ENCODE measurements around the gene SLC6A18. TPM values are rescaled to one million over a fixed set of nuclear protein-coding genes. Genes with fewer than 3 reads are reported as not detected.

The SLC6A18 gene
- total RNA-seq, 1 donor from 2014 or later, result not detected

- Histone ChIP-seq H3K36me3 (ENCODE audit: control insufficient read depth in 3 of 3, insufficient read depth in 3 of 3, low read length in 3 of 3) (no peaks in the 10 kb centered on the region), H3K9ac (ENCODE audit: low read depth in 1 of 3, low read length in 3 of 3) (no peak overlapping the region), H3K4me3 (ENCODE audit: low read length in 3 of 3) (no peak overlapping the region), H3K27ac (ENCODE audit: low read depth, low read length) (no peak overlapping the region), H3K27me3 (ENCODE audit: control insufficient read depth in 3 of 3, insufficient read depth in 3 of 3, low read length in 3 of 3) (peaks cover 16 to 46% (median 40%) of the 10 kb centered on the region in 3 donors), H3K4me1 (ENCODE audit: control insufficient read depth in 3 of 3, insufficient read depth in 3 of 3, low read length in 3 of 3) (no peaks in the 10 kb centered on the region), H3K9me3 (ENCODE audit: control insufficient read depth in 3 of 3, low read length in 3 of 3) (no peaks in the 10 kb centered on the region)
These were observed 38.6 kb upstream of the SLC6A18 start for GRCh38 chr5:1186351-1187233.

- Histone ChIP-seq H3K4me1 (ENCODE audit: control insufficient read depth in 3 of 3, insufficient read depth in 3 of 3, low read length in 3 of 3) (no peaks in the 10 kb centered on the region), H3K9me3 (ENCODE audit: control insufficient read depth in 3 of 3, low read length in 3 of 3) (no peaks in the 10 kb centered on the region), H3K27me3 (ENCODE audit: control insufficient read depth in 3 of 3, insufficient read depth in 3 of 3, low read length in 3 of 3) (peaks cover 20 to 46% (median 42%) of the 10 kb centered on the region in 3 donors), H3K36me3 (ENCODE audit: control insufficient read depth in 3 of 3, insufficient read depth in 3 of 3, low read length in 3 of 3) (no peaks in the 10 kb centered on the region), H3K9ac (ENCODE audit: low read depth in 1 of 3, low read length in 3 of 3) (no peak overlapping the region), H3K27ac (ENCODE audit: low read depth, low read length) (no peak overlapping the region), H3K4me3 (ENCODE audit: low read length in 3 of 3) (no peak overlapping the region)
These were observed 37.8 kb upstream of the SLC6A18 start for GRCh38 chr5:1187234-1187949.

GRCh38 chr5:1187950-1188334 is 37.2 kb upstream of the SLC6A18 start:
- Histone ChIP-seq H3K4me3 (ENCODE audit: low read length in 3 of 3) (no peak overlapping the region), H3K36me3 (ENCODE audit: control insufficient read depth in 3 of 3, insufficient read depth in 3 of 3, low read length in 3 of 3) (no peaks in the 10 kb centered on the region), H3K27me3 (ENCODE audit: control insufficient read depth in 3 of 3, insufficient read depth in 3 of 3, low read length in 3 of 3) (peaks cover 20 to 42% (median 42%) of the 10 kb centered on the region in 3 donors), H3K9me3 (ENCODE audit: control insufficient read depth in 3 of 3, low read length in 3 of 3) (no peaks in the 10 kb centered on the region), H3K4me1 (ENCODE audit: control insufficient read depth in 3 of 3, insufficient read depth in 3 of 3, low read length in 3 of 3) (no peaks in the 10 kb centered on the region), H3K9ac (ENCODE audit: low read depth in 1 of 3, low read length in 3 of 3) (no peak overlapping the region), H3K27ac (ENCODE audit: low read depth, low read length) (no peak overlapping the region)

- Histone ChIP-seq H3K9ac (ENCODE audit: low read depth in 1 of 3, low read length in 3 of 3) (no peak overlapping the region), H3K27ac (ENCODE audit: low read depth, low read length) (no peak overlapping the region), H3K36me3 (ENCODE audit: control insufficient read depth in 3 of 3, insufficient read depth in 3 of 3, low read length in 3 of 3) (no peaks in the 10 kb centered on the region), H3K27me3 (ENCODE audit: control insufficient read depth in 3 of 3, insufficient read depth in 3 of 3, low read length in 3 of 3) (peaks cover 20 to 44% (median 42%) of the 10 kb centered on the region in 3 donors), H3K4me1 (ENCODE audit: control insufficient read depth in 3 of 3, insufficient read depth in 3 of 3, low read length in 3 of 3) (no peaks in the 10 kb centered on the region), H3K4me3 (ENCODE audit: low read length in 3 of 3) (no peak overlapping the region), H3K9me3 (ENCODE audit: control insufficient read depth in 3 of 3, low read length in 3 of 3) (no peaks in the 10 kb centered on the region)
These were observed 36.7 kb upstream of the SLC6A18 start for GRCh38 chr5:1188464-1188863.

- Histone ChIP-seq H3K9ac (ENCODE audit: low read depth in 1 of 3, low read length in 3 of 3) (no peak overlapping the region), H3K27ac (ENCODE audit: low read depth, low read length) (no peak overlapping the region), H3K36me3 (ENCODE audit: control insufficient read depth in 3 of 3, insufficient read depth in 3 of 3, low read length in 3 of 3) (no peaks in the 10 kb centered on the region), H3K27me3 (ENCODE audit: control insufficient read depth in 3 of 3, insufficient read depth in 3 of 3, low read length in 3 of 3) (peaks cover 20 to 48% (median 42%) of the 10 kb centered on the region in 3 donors), H3K4me1 (ENCODE audit: control insufficient read depth in 3 of 3, insufficient read depth in 3 of 3, low read length in 3 of 3) (no peaks in the 10 kb centered on the region), H3K4me3 (ENCODE audit: low read length in 3 of 3) (no peak overlapping the region), H3K9me3 (ENCODE audit: control insufficient read depth in 3 of 3, low read length in 3 of 3) (no peaks in the 10 kb centered on the region)
These were observed 35.9 kb upstream of the SLC6A18 start for GRCh38 chr5:1189269-1189668.

GRCh38 chr5:1190278-1190677 is 34.9 kb upstream of the SLC6A18 start:
- Histone ChIP-seq H3K27me3 (ENCODE audit: control insufficient read depth in 3 of 3, insufficient read depth in 3 of 3, low read length in 3 of 3) (peaks cover 20 to 51% (median 40%) of the 10 kb centered on the region in 3 donors), H3K36me3 (ENCODE audit: control insufficient read depth in 3 of 3, insufficient read depth in 3 of 3, low read length in 3 of 3) (no peaks in the 10 kb centered on the region)

GRCh38 chr5:1190837-1191239 is 34.3 kb upstream of the SLC6A18 start:
- H3K27ac ChIP-seq (ENCODE audit: low read depth, low read length), result no peak overlapping the region
- H3K36me3 ChIP-seq (ENCODE audit: control insufficient read depth in 3 of 3, insufficient read depth in 3 of 3, low read length in 3 of 3), result no peaks in the 10 kb centered on the region
- no peak overlapping the region for H3K4me3 ChIP-seq (ENCODE audit: low read length in 3 of 3)
- no peak overlapping the region for H3K9ac ChIP-seq (ENCODE audit: low read depth in 1 of 3, low read length in 3 of 3)
- H3K27me3 ChIP-seq (ENCODE audit: control insufficient read depth in 3 of 3, insufficient read depth in 3 of 3, low read length in 3 of 3), result peaks cover 20 to 49% (median 42%) of the 10 kb centered on the region in 3 donors
- no peaks in the 10 kb centered on the region for H3K4me1 ChIP-seq (ENCODE audit: control insufficient read depth in 3 of 3, insufficient read depth in 3 of 3, low read length in 3 of 3)
- H3K9me3 ChIP-seq (ENCODE audit: control insufficient read depth in 3 of 3, low read length in 3 of 3), result no peaks in the 10 kb centered on the region

More at GRCh38 chr5:1190278-1190677, 34.9 kb upstream of the SLC6A18 start:
- no peak overlapping the region for H3K27ac ChIP-seq (ENCODE audit: low read depth, low read length)
- no peak overlapping the region for H3K9ac ChIP-seq (ENCODE audit: low read depth in 1 of 3, low read length in 3 of 3)
- no peaks in the 10 kb centered on the region for H3K9me3 ChIP-seq (ENCODE audit: control insufficient read depth in 3 of 3, low read length in 3 of 3)
- H3K4me3 ChIP-seq (ENCODE audit: low read length in 3 of 3), result no peak overlapping the region
- no peaks in the 10 kb centered on the region for H3K4me1 ChIP-seq (ENCODE audit: control insufficient read depth in 3 of 3, insufficient read depth in 3 of 3, low read length in 3 of 3)

GRCh38 chr5:1192971-1193590 is 32.1 kb upstream of the SLC6A18 start:
- Histone ChIP-seq H3K4me3 (ENCODE audit: low read length in 3 of 3) (no peak overlapping the region), H3K27ac (ENCODE audit: low read depth, low read length) (no peak overlapping the region), H3K27me3 (ENCODE audit: control insufficient read depth in 3 of 3, insufficient read depth in 3 of 3, low read length in 3 of 3) (peaks cover 26 to 46% (median 40%) of the 10 kb centered on the region in 3 donors), H3K4me1 (ENCODE audit: control insufficient read depth in 3 of 3, insufficient read depth in 3 of 3, low read length in 3 of 3) (no peaks in the 10 kb centered on the region), H3K9ac (ENCODE audit: low read depth in 1 of 3, low read length in 3 of 3) (no peak overlapping the region), H3K9me3 (ENCODE audit: control insufficient read depth in 3 of 3, low read length in 3 of 3) (no peaks in the 10 kb centered on the region), H3K36me3 (ENCODE audit: control insufficient read depth in 3 of 3, insufficient read depth in 3 of 3, low read length in 3 of 3) (no peaks in the 10 kb centered on the region)

- Histone ChIP-seq H3K4me1 (ENCODE audit: control insufficient read depth in 3 of 3, insufficient read depth in 3 of 3, low read length in 3 of 3) (no peaks in the 10 kb centered on the region), H3K27ac (ENCODE audit: low read depth, low read length) (no peak overlapping the region), H3K36me3 (ENCODE audit: control insufficient read depth in 3 of 3, insufficient read depth in 3 of 3, low read length in 3 of 3) (no peaks in the 10 kb centered on the region), H3K9ac (ENCODE audit: low read depth in 1 of 3, low read length in 3 of 3) (no peak overlapping the region), H3K4me3 (ENCODE audit: low read length in 3 of 3) (no peak overlapping the region), H3K27me3 (ENCODE audit: control insufficient read depth in 3 of 3, insufficient read depth in 3 of 3, low read length in 3 of 3) (peaks cover 24 to 48% (median 37%) of the 10 kb centered on the region in 3 donors), H3K9me3 (ENCODE audit: control insufficient read depth in 3 of 3, low read length in 3 of 3) (no peaks in the 10 kb centered on the region)
These were observed 31.6 kb upstream of the SLC6A18 start for GRCh38 chr5:1193591-1193985.

Data from skeletal muscle tissue (tissue), 4 donors.